PC-3 (cell line): ENCODE results near the gene TTC28. TPM values are rescaled to one million over a fixed set of nuclear protein-coding genes. Genes with fewer than 3 reads are reported as not detected.

Experiments
- ATAC-seq: fragments of 200-7000 bp; cut with Tn5 transposase; 2 replicates; pipeline ENCODE4 v1.9.1; 2020; ENCODE audit warnings: mild to moderate bottlenecking, moderate library complexity
- BruUV-seq: library from RNA; stranded (reverse); fragments of 400-500 nt; replicated peaks from 2 replicates; lab custom pipeline; 2021; lab: Mats Ljungman, UMichigan
- CTCF ChIA-PET: fragments of 300-600 bp; sonication (Branson Sonifier 250); formaldehyde crosslinking; loops from one replicate; lab custom pipeline; 2022; ENCODE audit warnings: antibody characterized with exemption; lab: Charles Lee
- POLR2A ChIA-PET: fragments of 300-600 bp; sonication (Branson Sonifier 250); formaldehyde crosslinking; loops from one replicate; lab custom pipeline; 2022; ENCODE audit warnings: antibody characterized with exemption; ENCODE audit not compliant: unreplicated experiment; lab: Charles Lee
- DNase-seq: peaks from one replicate; pipeline ENCODE4 v3.0.0-alpha.2; 2015
- H2AFZ ChIP-seq: fragments of 300-600 bp; sonication (generic); 2 replicates; pipeline ENCODE4 v1.6.0; 2016; ENCODE audit warnings: antibody characterized with exemption, low read length
- H3F3A ChIP-seq: fragments of 300-600 bp; sonication (generic); one replicate; pipeline ENCODE4 v1.6.0; 2017; ENCODE audit warnings: antibody characterized with exemption, low read length, control low read depth, mild to moderate bottlenecking; ENCODE audit not compliant: unreplicated experiment
- H3K27ac ChIP-seq: fragments of 300-600 bp; sonication (generic); 2 replicates; pipeline ENCODE4 v1.5.1; 2016; ENCODE audit warnings: mild to moderate bottlenecking, low read length
- H3K27me3 ChIP-seq: fragments of 300-600 bp; sonication (generic); 2 replicates; pipeline ENCODE4 v1.6.1; 2016; ENCODE audit warnings: low read length, mixed read lengths
- H3K36me3 ChIP-seq: fragments of 300-600 bp; sonication (generic); 2 replicates; pipeline ENCODE4 v1.6.1; 2016; ENCODE audit warnings: low read depth, mixed run types, low read length, mixed read lengths
- H3K4me1 ChIP-seq: fragments of 300-600 bp; sonication (generic); 2 replicates; pipeline ENCODE4 v1.5.1; 2016; ENCODE audit warnings: low read length; ENCODE audit not compliant: insufficient read depth
- H3K4me2 ChIP-seq: fragments of 300-600 bp; sonication (generic); 2 replicates; pipeline ENCODE4 v1.6.0; 2016; ENCODE audit warnings: low read length
- H3K4me3 ChIP-seq: fragments of 300-600 bp; sonication (generic); 2 replicates; pipeline ENCODE4 v1.5.1; 2016; ENCODE audit warnings: mild to moderate bottlenecking, low read length, mixed read lengths
- H3K79me2 ChIP-seq: fragments of 300-600 bp; sonication (generic); 2 replicates; pipeline ENCODE4 v1.6.1; 2017; ENCODE audit warnings: low read length, mixed read lengths
- H3K9ac ChIP-seq: fragments of 300-600 bp; sonication (generic); 2 replicates; pipeline ENCODE4 v1.6.0; 2016; ENCODE audit warnings: mild to moderate bottlenecking, low read length
- H3K9me2 ChIP-seq: fragments of 300-600 bp; sonication (generic); replicated peaks from 2 replicates; pipeline ENCODE4 v1.6.1; 2016; ENCODE audit warnings: mixed run types, low read length, mixed read lengths
- H3K9me3 ChIP-seq: fragments of 300-600 bp; sonication (generic); 2 replicates; pipeline ENCODE4 v1.6.1; 2016; ENCODE audit warnings: low read length, mixed read lengths
- H4K20me1 ChIP-seq: fragments of 300-600 bp; sonication (generic); 2 replicates; pipeline ENCODE4 v1.6.1; 2016; ENCODE audit warnings: low read length, mixed read lengths
- CTCF ChIP-seq: fragments of 300-600 bp; sonication (generic); conservative IDR thresholded peaks from 2 replicates; pipeline ENCODE4 v1.5.1; 2017; ENCODE audit warnings: antibody characterized with exemption, low read depth, mild to moderate bottlenecking, low read length
- EZH2 ChIP-seq: fragments of 300-600 bp; sonication (generic); IDR thresholded peaks from one replicate; pipeline ENCODE4 v1.6.1; 2017; ENCODE audit warnings: antibody characterized with exemption, mild to moderate bottlenecking, low read length; ENCODE audit not compliant: unreplicated experiment
- EZH2phosphoT487 ChIP-seq: fragments of 300-600 bp; sonication (generic); IDR thresholded peaks from 2 replicates; pipeline ENCODE4 v1.6.1; 2018; ENCODE audit warnings: mild to moderate bottlenecking, antibody characterized with exemption, low read length, borderline replicate concordance
- intact Hi-C: fragments of 100-400 bp; cut with micrococcal nuclease; formaldehyde crosslinking; loops from 2 replicates; pipeline ENCODE4 v1.9.0; 2023
- total RNA-seq: library from RNA; depleted of rRNA; stranded (reverse); fragments of >200 nt; gene quantifications from 2 replicates; pipeline ENCODE4 v1.2.3, GENCODE V29; 2014

Gene TTC28
- total RNA-seq, 1 experiment from 2014 or later, result 6.3 TPM

GRCh38 chr22:27982630-27983180, 696.9 kb downstream of the TTC28 start:
- POLR2A ChIA-PET, result no interaction called here
- Histone ChIP-seq H3K9me2 (no peaks in the 10 kb centered on the region), H3K36me3 (no peaks in the 10 kb centered on the region), H3K9me3 (no peaks in the 10 kb centered on the region), H2AFZ (no peak overlapping the region), H3K4me1 (no peaks in the 10 kb centered on the region), H4K20me1 (no peaks in the 10 kb centered on the region), H3K4me2 (no peak overlapping the region), H3K27ac (no peak overlapping the region), H3K27me3 (no peaks in the 10 kb centered on the region), H3K4me3 (no peak overlapping the region), H3K9ac (no peak overlapping the region), H3F3A (no peaks in the 10 kb centered on the region), H3K79me2 (no peaks in the 10 kb centered on the region)
- BruUV-seq, result no TSS peak
- CTCF ChIA-PET, result no interaction called here
- no peak for ATAC-seq
- intact Hi-C loops, result no loop called here
- TF ChIP-seq EZH2 (no peak), CTCF (no peak), EZH2phosphoT487 (no peak)
- DNase-seq, result no peak

- POLR2A ChIA-PET, result no interaction called here
- CTCF ChIA-PET, result no interaction called here
These were observed 697.5 kb downstream of the TTC28 start for GRCh38 chr22:27982106-27982505.

More at GRCh38 chr22:27982106-27982505, 697.5 kb downstream of the TTC28 start:
- no peak for ATAC-seq
- Histone ChIP-seq H3F3A (no peaks in the 10 kb centered on the region), H3K9ac (no peak overlapping the region), H4K20me1 (no peaks in the 10 kb centered on the region), H3K27ac (no peak overlapping the region), H3K79me2 (no peaks in the 10 kb centered on the region), H2AFZ (no peak overlapping the region), H3K9me2 (no peaks in the 10 kb centered on the region), H3K9me3 (no peaks in the 10 kb centered on the region), H3K4me2 (no peak overlapping the region), H3K27me3 (no peaks in the 10 kb centered on the region), H3K4me3 (no peak overlapping the region), H3K36me3 (no peaks in the 10 kb centered on the region), H3K4me1 (no peaks in the 10 kb centered on the region)
- no peak for DNase-seq
- intact Hi-C loops, result no loop called here
- no TSS peak for BruUV-seq
- no peak for TF ChIP-seq EZH2
- TF ChIP-seq EZH2phosphoT487, result no peak
- no peak for TF ChIP-seq CTCF
